Keratinocyte (primary cell): ENCODE measurements around the gene WASHC4. TPM values are rescaled to one million over a fixed set of nuclear protein-coding genes. Genes with fewer than 3 reads are reported as not detected.

Source experiments
- DNase-seq: peaks from one replicate; pipeline ENCODE4 v3.0.0-alpha.2; 2011; ENCODE audit warnings: low read depth, missing footprints, low spot score
- FAIRE-seq: peaks from 2 replicates; lab custom pipeline; 2011; peaks lifted over from hg19 to GRCh38; lab: Jason Lieb, UNC
- H2AFZ ChIP-seq: 2 replicates; pipeline ENCODE4 v1.6.0; 2012; ENCODE audit warnings: low read length, control low read depth, inconsistent platforms; ENCODE audit not compliant: control insufficient read depth
- H3K27ac ChIP-seq: 2 replicates; pipeline ENCODE4 v1.5.1; 2011; ENCODE audit warnings: low read length; ENCODE audit not compliant: control insufficient read depth, insufficient read depth
- H3K27me3 ChIP-seq: 3 replicates; pipeline ENCODE4 v1.6.0; 2011; ENCODE audit warnings: low read length; ENCODE audit not compliant: control insufficient read depth, insufficient read depth; ENCODE audit errors: extremely low read depth
- H3K36me3 ChIP-seq, 2 experiments: 2 replicates in 1 of 2; 3 replicates in 1 of 2; pipeline ENCODE4 v1.5.1; 2011; ENCODE audit warnings: low read length in 2 of 2, mild to moderate bottlenecking in 1 of 2; ENCODE audit not compliant: control insufficient read depth in 2 of 2, insufficient read depth in 2 of 2; ENCODE audit errors: extremely low read depth in 1 of 2
- H3K4me1 ChIP-seq: 3 replicates; pipeline ENCODE4 v1.5.1; 2011; ENCODE audit warnings: low read length; ENCODE audit not compliant: control insufficient read depth, insufficient read depth; ENCODE audit errors: extremely low read depth
- H3K4me2 ChIP-seq: 3 replicates; pipeline ENCODE4 v1.6.0; 2011; ENCODE audit warnings: low read depth, low read length; ENCODE audit not compliant: control insufficient read depth, insufficient read depth; ENCODE audit errors: extremely low read depth
- H3K4me3 ChIP-seq, 3 experiments: fragments of 200-600 bp in 1 of 3; sonication (generic) in 1 of 3; 2 replicates in 2 of 3; 3 replicates in 1 of 3; pipeline ENCODE4 v1.5.1; 2011 to 2016; ENCODE audit warnings: low read length in 3 of 3, mild to moderate bottlenecking in 3 of 3, control low read depth in 2 of 3, inconsistent platforms in 1 of 3, low read depth in 1 of 3, mixed read lengths in 1 of 3, mixed run types in 1 of 3, moderate library complexity in 1 of 3; ENCODE audit not compliant: control insufficient read depth in 2 of 3, insufficient read depth in 2 of 3; ENCODE audit errors: extremely low read depth in 1 of 3
- H3K79me2 ChIP-seq: 2 replicates; pipeline ENCODE4 v1.6.0; 2012; ENCODE audit warnings: low read length; ENCODE audit not compliant: control insufficient read depth, insufficient read depth
- H3K9ac ChIP-seq: 3 replicates; pipeline ENCODE4 v1.6.0; 2011; ENCODE audit warnings: low read length; ENCODE audit not compliant: control insufficient read depth, insufficient read depth; ENCODE audit errors: extremely low read depth
- H3K9me1 ChIP-seq: 3 replicates; pipeline ENCODE4 v1.6.0; 2011; ENCODE audit warnings: low read length; ENCODE audit not compliant: control insufficient read depth, insufficient read depth; ENCODE audit errors: extremely low read depth
- H3K9me3 ChIP-seq: 2 replicates; pipeline ENCODE4 v1.5.1; 2012; ENCODE audit warnings: low read depth, low read length; ENCODE audit not compliant: control insufficient read depth
- H4K20me1 ChIP-seq: 3 replicates; pipeline ENCODE4 v1.6.0; 2011; ENCODE audit warnings: low read length; ENCODE audit not compliant: control insufficient read depth, insufficient read depth; ENCODE audit errors: extremely low read depth
- CTCF ChIP-seq, 3 experiments: IDR thresholded peaks in 1 of 3; conservative IDR thresholded peaks in 1 of 3; optimal IDR thresholded peaks in 1 of 3; 2 replicates in 2 of 3; 3 replicates in 1 of 3; pipeline versions ENCODE3 to v1.5.1; 2011; ENCODE audit warnings: low read length in 3 of 3, mild to moderate bottlenecking in 3 of 3, moderate library complexity in 2 of 3, control low read depth in 1 of 3, inconsistent platforms in 1 of 3; ENCODE audit not compliant: insufficient read depth in 2 of 3; ENCODE audit errors: extremely low read depth in 1 of 3
- EZH2 ChIP-seq: IDR thresholded peaks from one replicate; pipeline ENCODE4 v1.6.1; 2012; ENCODE audit warnings: inconsistent platforms, mild to moderate bottlenecking, low read length, moderate library complexity
- dilution Hi-C: fragments of 300-500 bp; cut with MboI; formaldehyde crosslinking; loops from one replicate; pipeline ENCODE4 v1.7.0; 2020; ENCODE audit warnings: low sequenced_read_pairs; ENCODE audit not compliant: extremely low pct_ligation_motif_present
- polyA plus RNA-seq, 5 experiments: library from polyadenylated mRNA; depleted of rRNA in 3 of 5; stranded (reverse) in 3 of 5; stranded (forward) in 1 of 5; unstranded in 1 of 5; fragments of >200 nt; gene quantifications; 1 replicate in 1 of 5; 2 replicates in 3 of 5; 3 replicates in 1 of 5; pipeline versions ENCODE4 v1.2.1 to v1.2.3, GENCODE V29; 2011 to 2012; ENCODE audit warnings: missing spikeins in 2 of 5, low read depth in 1 of 5, low replicate concordance in 1 of 5

WASHC4 gene
- polyA plus RNA-seq, 1 donor (not counting 4 experiments of a cell fraction or from before 2014, with no cell fraction given), result 58.1 TPM

- H4K20me1 ChIP-seq, result no peaks in the 10 kb centered on the region
- no peak overlapping the region for H2AFZ ChIP-seq
- no peak overlapping the region for H3K4me3 ChIP-seq
- no peaks in the 10 kb centered on the region for H3K27me3 ChIP-seq
- H3K4me2 ChIP-seq, result no peak overlapping the region
- H3K79me2 ChIP-seq, result no peaks in the 10 kb centered on the region
- DNase-seq (no peak), FAIRE-seq (no peak)
- H3K36me3 ChIP-seq, result peaks cover 14 to 31% of the 10 kb centered on the region in 2 experiments
- peaks cover 10% of the 10 kb centered on the region for H3K4me1 ChIP-seq
- dilution Hi-C loops, result no loop called here
- no peaks in the 10 kb centered on the region for H3K9me1 ChIP-seq
- H3K9me3 ChIP-seq, result no peaks in the 10 kb centered on the region
- TF ChIP-seq CTCF (optimal IDR thresholded peaks at IDR 0.05 in 1 of 3, IDR thresholded peaks at IDR 0.05 in 1 of 3, conservative IDR thresholded peaks at IDR 0.05 in 1 of 3; ENCODE audit: extremely low read depth in 1 of 3, insufficient read depth in 2 of 3, low read length in 3 of 3), result no peak
- no peak for TF ChIP-seq EZH2
- no peak overlapping the region for H3K27ac ChIP-seq
- no peak overlapping the region for H3K9ac ChIP-seq
Observed at GRCh38 chr12:105209091-105209490, 101.6 kb downstream of the WASHC4 start.

- peaks cover 21% of the 10 kb centered on the region for H3K4me1 ChIP-seq
- H3K27ac ChIP-seq, result peak overlapping the region; percentile 57
- no peak for DNase-seq
- peaks cover 10 to 18% of the 10 kb centered on the region in 2 experiments for H3K36me3 ChIP-seq
- no peak overlapping the region for H3K4me2 ChIP-seq
- TF ChIP-seq CTCF (optimal IDR thresholded peaks at IDR 0.05 in 1 of 3, IDR thresholded peaks at IDR 0.05 in 1 of 3, conservative IDR thresholded peaks at IDR 0.05 in 1 of 3; ENCODE audit: extremely low read depth in 1 of 3, insufficient read depth in 2 of 3, low read length in 3 of 3), result no peak
- TF ChIP-seq EZH2, result no peak
- H3K9me1 ChIP-seq, result no peaks in the 10 kb centered on the region
- H3K79me2 ChIP-seq, result no peaks in the 10 kb centered on the region
- no peak overlapping the region for H3K9ac ChIP-seq
- FAIRE-seq, result peak; percentile 63
- H3K27me3 ChIP-seq, result no peaks in the 10 kb centered on the region
- no peaks in the 10 kb centered on the region for H3K9me3 ChIP-seq
- no peak overlapping the region for H3K4me3 ChIP-seq
- H4K20me1 ChIP-seq, result no peaks in the 10 kb centered on the region
- dilution Hi-C loops, result no loop called here
- H2AFZ ChIP-seq, result no peak overlapping the region
Observed at GRCh38 chr12:105212438-105212837, 104.9 kb downstream of the WASHC4 start.
